IPS-NIHi7 (cell line): ENCODE results near the gene GPR161.
A peak's percentile ranks its signal among the peaks of the same experiment; 100 is the strongest.

Experiments
- DNase-seq: peaks from one replicate; pipeline ENCODE4 v3.0.0; 2012; ENCODE audit warnings: mixed read lengths; ENCODE audit errors: extremely low spot score

Gene GPR161

DNA sequence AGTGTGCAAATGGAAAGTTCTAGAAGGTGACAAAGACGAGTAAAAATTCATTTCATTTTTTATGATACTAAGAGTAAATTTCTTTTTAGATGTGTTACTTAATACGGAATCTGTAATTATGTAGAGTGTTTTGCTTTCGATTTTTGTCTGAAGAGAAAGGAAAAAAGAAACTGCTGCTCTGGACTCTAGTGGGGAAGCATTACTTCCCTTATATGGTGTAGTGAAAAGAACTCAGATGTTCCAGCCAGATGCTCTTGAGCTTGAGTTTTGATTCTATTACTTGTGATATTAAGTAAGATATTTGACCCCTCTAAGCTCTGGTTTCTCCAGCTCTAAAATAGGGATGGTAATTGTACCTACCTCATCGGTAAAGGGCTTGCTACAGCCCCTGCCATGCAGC lies 12.2 kb upstream of the GPR161 start:
- no peak for DNase-seq

DNA sequence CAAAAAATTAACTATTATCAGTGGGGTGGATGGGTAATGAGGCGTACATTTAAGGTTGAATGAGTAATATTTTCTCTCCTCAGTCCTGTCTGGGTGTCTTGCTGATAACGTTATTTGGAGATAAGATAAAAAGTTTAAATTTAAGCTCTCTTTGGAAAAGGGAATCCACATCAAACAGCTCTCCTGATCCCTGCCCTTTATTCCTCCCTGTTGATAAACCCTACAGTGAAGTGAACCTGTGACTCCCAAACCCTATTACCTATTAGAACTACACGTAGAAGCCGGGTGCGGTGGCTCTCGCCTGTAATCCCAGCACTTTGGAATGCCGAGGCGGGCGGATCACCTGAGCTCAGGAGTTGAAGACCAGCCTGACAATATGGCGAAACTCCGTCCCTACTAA lies 9.9 kb upstream of the GPR161 start:
- DNase-seq = no peak

DNA sequence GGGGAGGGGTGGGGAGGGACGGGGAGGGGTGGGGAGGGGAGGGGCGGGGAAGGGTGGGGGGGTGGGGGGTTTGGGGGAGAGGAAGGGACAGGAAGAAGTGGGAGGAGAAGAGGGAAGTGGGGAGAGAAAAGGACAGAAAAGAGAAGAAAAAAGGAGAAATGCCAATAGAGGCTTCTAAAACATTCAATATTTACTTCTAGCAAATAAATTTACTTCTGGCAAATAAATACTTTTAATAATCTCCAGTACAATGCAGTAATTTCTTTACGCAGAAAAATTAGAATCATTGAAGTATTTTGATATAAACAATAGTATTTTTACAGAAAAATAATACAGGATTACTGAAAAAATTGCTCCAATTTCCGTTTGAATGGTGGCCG lies 9.4 kb upstream of the GPR161 start:
- DNase-seq = no peak

DNA sequence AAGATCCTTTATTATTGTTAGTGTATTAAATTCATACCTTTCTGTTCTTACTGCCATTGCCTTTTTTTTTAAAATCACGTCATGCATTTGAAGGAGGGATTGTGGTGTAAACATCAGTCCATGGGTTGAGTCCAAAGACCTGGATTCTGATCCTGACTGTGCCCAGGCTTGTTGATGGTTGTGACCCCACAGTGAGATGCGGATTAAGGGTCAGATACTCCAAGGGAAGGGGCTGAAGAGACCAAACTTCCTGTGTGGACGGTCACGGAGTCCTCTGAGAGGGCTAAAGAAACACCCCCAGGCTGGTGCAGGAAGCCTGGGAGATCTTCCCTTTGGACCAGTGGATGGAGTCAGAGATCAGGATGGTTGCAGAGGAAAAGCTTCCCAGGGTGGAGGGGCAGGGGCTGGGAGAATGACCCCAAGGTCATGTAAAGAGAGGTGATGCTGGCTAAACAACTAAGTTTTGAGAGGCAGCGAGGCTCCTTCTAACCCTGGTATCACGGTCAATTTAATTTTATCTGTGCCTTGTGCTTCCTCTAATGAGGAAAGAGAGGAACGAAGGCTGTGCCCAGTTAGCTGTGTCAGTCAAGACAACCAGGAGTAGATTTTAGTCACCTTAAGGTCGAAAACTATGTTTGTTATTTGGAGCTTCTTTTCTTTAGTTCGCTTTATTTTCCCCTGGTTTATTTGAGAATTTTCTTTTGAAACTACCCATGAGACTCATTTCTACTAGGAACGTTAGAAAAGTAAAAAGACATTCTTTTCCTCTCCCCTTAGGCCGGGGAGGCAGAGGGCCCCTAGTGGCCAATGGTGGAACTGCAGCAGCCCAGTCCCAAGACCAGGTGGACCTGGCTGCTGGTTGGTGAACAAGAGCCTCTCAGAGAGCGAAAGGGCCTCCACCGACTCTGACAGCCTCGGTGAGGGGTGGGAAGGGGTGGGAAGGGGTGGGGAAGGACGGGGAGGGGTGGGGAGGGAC lies 8.7 kb upstream of the GPR161 start:
- DNase-seq = peak; percentile 96

DNA sequence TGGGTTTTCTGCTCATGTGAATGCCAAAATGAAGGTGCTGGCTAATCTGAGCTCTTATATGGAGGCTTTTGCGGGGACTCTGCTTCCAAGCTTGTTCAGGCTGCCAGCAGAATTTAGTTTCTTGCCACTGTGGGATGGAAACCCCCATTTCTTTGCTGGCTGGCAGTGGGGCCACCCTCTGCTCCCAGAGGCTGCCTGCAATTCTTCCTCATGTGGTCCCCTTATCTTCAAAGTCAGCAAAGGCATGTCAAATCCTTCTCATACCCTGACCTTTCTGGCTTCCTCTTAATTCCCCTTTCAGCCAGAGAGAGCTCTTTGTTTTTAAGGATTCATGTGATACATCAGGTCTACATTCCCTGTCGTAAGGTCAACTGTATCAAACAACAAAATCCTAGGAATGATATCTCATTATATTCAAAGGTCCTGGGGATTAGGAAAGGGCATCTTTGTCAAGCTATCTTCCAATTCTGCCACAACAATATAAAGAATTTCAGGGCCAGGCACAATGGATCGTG lies 5.2 kb upstream of the GPR161 start:
- DNase-seq = no peak

DNA sequence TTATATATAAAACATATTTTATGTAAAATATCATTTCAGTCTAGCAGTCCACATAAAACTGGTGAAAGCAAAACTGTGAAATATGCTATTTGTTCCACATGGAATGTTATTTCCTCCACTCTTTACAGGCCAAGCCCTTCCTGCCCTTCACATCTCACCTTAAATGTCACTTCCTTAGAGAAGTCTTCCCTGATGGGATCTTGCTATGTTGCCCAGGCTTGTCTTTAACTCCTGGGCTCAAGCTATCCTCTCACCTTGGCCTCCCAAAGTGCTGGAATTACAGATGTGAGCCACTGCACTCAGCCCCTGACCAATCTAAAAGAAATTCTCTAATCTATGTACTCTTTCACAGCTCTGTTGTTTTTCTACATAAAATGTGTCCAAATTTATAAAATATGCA lies 2.3 kb upstream of the GPR161 start:
- DNase-seq = no peak

DNA sequence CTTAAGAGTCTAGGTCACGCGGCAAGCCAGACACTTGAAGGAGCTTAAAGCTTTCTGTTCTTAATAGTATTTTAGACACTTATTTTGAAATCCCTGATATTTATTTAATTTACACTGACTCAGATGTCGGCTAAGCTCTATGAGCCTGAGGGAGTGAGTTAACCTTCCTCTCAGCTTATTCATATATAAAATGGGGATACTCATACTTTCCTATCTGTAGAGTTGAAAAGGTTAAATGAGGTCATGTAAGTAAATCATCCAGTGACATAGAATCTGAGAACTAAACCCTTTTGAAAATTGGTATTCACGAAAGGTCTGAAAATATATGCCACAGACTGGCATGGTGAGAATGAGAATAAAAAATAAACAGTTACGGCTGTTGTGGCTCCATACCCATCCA lies 1.4 kb upstream of the GPR161 start:
- DNase-seq = no peak

DNA sequence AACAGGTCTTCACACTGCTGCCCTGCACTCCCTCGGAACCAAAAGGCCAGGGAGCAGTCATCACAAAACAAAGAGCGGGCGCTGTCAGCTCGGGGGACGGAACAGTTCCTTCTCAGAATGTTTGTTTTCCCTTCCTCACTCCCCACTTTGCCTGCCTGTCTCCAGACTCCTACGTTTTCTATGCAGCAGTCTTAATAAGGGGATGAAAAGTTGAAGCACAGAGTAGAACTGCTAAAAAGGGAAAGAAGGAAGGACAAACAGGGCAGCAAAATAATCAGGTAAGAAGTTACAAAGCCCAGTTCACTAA lies 738 bp upstream of the GPR161 start:
- no peak for DNase-seq

DNA sequence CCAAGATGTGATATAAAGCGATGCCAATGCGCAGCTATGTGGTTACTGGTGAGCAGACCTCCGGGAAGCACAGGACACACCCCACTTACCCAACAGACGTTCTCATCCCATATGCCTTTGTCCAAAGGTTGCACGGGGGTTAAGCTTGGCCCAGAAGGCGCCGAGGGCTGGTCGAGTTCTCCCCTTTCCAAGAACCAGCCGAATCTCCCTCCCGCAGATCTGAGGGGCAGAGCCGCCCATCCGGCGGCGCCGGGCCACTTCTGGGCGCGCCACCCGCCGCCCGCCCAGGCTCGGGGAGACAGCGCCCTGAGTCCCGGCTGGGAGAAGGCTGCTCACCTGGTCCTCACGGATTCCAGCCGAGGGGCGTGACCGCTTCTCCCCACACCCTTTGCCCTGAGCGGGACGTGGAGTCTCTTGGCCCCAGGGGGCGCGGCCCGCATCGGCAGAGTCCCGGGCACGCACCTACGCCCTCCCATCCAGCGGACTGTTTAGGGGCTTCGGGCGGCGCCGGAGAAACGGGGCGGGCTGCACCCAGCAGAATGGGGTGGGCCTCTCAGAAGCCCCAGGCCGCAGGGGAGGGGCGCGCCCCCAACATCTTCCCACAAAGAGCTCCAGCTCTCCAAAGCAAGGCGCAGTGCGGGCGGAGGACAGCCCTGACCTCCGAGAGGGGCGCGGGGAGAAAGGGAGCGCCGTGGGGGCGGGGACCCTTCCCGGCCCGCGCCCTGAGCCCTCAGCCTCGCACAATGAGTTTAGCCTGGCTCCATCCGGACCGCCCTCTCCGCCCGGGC lies 615 bp downstream of the GPR161 start:
- no peak for DNase-seq

DNA sequence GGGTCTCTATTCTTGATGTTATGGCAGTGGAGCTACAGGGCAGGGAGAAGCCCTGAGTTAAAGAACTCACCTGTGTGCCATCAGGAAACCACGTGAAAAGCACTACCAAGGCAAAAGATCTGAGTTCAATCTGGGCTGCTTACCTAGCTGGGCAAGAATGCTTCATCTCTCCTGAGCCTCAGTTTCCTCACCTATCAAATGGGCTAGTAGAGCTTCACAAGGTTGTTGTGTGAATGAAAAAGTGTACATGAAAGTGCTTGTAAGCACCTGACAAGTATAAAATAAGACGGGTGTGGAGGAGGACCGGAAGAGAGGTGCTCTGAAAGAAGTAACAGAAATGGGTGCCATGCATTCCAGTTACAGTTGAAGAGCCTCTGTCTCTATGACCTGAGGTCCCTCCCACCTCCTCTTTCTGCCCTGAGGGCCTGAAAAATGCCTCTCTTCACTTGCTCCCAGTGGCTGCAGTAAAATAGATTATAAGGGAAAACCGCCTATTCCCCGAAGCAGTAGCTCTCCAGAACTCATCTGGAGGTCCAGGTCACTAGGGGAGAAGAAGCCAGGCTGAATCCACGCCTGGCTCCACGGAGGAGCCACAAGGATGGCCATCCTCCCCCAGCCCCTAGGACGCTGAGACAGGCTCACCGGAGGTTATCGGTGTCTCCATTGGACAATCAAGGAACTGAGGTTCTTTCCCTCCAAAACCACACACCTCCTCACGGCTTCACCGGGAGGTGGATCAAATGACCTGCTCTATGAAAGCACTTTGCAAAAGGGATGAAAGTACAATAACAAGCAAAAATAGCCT lies 1.4 kb downstream of the GPR161 start:
- no peak for DNase-seq

DNA sequence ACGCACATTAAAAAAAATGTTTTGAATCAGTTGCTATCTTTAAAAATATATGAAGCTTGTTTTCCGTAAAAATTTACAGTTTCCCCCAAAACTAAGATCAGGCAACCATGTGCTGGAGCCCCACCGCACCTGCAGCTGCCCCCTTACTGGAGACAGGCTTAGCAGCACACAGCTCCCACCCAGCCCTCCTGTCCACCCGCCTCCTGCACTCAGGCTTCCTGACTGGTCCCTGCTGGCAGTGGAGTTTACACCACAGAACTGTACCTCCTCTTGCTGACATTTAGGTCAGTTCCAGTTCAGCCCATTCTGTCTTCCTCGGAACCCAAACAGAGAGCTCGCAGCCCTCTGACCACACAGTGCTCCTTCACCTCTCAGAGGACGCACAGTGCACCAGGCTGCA lies 2.1 kb downstream of the GPR161 start:
- no peak for DNase-seq

DNA sequence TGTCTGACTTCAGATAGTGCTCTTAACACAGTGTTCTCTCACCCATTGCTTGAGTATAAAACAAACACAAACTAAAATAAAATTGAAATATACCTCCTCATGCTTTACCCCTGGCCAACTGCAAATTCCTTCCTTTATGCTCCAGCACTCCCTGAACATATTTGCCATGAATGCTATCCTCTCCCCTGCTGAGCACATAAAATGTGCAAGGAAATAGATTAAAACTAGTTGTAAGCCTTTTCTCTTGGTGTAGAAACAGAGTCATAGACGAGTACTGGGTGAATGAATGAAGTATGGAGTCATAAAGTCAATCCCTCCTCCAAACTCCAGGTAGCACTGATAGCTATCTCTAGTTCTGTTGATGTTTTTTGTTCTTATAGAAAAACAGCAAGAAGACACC lies 2.6 kb downstream of the GPR161 start:
- DNase-seq = no peak

DNA sequence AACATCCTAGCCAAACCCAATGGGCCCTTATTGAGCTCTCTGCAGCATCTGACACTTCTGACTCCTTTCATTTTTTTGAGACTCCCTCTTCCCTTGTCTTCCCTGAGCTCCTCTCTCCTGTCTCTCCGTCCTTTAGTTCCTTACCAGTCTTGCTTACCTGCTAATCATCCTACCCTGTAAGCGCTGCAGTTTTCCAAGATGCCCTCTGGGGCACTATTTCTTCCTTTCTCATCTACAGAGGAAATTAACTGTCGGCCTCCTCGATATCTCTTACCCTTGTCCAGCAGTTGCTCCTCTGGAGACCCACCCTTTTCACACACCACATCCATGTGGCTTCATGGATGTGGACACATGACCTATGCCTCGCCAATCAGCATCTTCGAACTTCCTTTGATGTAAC lies 6.8 kb downstream of the GPR161 start:
- no peak for DNase-seq

DNA sequence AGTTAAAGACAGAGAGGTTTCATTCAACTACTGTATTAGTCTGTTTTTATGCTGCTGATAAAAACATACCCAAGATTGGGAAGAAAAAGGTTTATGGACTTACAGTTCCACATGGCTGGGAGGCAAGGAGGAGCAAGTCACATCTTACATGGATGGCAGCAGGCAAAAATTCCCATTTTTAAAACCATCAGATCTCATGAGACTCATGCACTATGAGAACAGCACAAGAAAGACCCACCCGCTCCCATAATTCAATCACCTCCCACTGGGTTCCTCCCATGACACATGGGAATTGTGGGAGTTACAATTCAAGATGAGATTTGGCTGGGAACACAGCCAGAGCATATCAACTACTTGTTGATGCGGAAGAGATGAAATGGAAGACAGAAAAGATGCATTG lies 9.2 kb downstream of the GPR161 start:
- no peak for DNase-seq

DNA sequence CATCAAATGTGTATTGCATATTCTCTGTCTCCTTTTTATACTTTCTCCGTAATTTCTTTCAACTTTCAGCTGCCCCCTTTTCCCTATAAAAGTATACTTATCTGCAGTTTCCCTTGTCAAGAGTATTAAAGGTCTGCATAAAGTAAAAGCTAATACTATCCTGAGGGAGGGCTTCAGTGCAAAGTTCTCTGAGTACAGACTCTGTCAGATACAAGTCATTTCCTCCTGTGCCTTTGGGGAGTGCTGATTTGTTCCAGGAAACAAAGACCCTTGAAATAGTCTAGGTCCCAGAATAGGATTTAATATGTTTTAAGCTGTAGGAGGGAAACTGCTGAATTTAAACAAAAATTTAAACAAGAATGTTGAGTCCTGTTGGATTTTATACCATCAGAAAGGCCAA lies 11.7 kb downstream of the GPR161 start:
- DNase-seq = no peak

DNA sequence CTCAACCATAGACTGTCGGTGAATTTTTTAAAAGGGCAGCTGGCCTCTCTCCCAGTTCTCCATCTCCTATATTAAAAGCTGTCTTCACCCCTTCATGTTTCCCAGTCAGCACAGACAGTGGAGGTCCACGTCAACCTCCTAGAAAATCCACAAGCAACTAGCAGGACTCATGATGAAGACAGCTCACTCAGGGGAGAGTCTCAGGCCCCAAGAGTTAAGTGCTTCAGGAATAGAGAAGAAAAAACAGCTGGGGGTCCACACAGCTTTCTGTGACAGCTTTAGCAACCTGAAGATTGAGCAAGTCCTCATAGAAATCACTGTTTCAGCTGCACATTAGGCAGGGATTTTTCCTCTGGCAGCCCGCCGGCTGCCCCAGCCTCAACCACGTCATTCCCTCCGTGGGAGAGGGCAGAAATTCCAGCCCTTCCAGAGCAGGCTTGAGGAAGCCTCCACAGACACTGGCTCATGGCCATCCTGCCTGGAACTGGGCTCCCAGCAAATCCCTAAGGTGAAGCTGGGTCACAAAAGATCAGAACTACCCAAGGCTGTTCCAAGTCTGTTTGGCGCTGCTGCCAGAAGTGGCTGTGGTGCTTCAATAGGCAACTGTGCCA lies 15.2 kb downstream of the GPR161 start:
- no peak for DNase-seq

DNA sequence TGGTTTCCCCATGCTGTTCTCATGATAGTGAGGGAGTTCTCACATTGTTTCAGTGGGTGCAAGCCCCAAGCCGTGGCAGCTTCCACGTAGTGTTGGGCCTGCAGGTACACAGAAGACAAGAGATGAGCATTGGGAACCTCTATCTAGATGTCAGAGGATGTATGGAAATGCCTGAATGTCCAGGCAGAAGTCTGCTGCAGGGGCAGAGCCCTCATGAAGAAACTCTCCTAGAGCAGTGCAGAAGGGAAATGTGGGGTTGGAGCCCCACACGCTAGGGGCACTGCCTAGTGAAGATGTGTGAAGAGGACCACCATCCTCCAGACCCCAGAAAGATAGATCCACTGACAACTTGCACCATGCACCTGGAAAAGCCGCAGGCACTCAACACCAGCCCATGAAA lies 17.0 kb downstream of the GPR161 start:
- DNase-seq = no peak

DNA sequence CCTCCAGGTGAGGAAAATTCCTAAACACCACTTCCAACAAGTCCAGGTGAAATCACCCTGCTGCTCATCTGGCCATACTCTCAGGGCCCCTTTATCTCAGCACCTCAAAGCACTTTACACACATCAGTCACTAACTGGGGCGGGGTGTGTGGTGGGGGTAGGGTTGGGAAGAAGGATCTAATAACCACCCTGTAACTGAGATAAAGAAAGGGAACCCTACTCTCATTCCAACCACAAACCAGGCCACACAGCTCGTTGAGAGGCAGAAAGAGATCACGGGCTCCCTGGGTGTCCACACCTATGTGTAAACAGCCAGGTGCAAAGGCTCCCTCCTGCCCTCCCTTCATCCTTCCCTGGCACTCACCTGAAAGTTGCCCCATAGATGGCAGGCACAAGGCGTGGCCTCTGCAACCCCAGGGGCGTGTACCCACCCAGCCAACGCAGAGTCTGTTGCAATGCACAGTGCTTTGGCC lies 20.4 kb downstream of the GPR161 start:
- DNase-seq = no peak

DNA sequence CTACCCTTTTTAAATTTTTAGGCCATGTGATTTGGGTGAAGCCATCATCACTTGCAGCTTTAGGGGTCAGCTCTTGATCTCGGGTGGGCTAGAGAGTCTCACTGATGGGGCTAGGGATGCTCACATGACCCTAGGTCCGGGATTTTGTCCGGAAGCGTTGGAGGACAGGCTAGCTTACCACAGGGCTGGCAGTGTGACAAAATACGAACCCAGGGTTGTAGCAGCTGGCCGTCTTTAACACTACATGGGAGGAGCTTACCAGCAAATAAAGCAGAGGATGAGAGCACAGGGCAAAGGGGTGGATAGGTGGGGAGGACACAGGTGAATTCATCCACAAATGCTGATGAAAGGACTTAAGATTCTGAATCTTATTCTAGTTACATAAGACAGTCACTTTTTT lies 21.9 kb downstream of the GPR161 start:
- DNase-seq = no peak

DNA sequence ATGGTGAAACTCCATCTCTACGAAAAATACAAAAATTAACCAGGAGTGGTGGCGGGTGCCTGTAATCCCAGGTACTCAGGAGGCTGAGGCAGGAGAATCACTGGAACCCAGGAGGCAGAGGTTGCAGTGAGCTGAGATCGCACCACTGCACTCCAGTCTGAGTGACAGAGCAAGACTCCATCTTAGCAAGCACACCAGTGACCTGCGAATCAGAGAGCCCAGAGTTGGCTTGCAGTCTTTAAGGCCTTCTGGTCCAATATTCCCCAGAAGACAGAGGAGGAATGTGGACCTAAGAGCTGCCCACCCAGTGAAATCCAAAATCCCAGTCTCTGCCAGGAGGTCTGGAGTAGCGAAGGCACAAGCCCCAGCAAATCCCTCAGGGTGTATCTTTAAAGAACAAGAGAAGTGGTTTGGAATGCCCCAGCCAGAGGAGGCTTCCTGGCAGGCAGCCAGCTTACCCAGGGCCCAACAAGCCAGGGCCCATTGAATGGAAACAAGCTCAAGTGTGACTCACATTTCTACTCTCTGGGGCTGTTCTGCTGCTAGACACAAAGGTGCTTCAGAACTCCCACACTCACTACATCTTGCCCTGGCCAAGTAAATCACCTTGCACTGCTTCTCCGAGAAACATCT lies 23.9 kb downstream of the GPR161 start:
- peak; percentile 34 for DNase-seq

DNA sequence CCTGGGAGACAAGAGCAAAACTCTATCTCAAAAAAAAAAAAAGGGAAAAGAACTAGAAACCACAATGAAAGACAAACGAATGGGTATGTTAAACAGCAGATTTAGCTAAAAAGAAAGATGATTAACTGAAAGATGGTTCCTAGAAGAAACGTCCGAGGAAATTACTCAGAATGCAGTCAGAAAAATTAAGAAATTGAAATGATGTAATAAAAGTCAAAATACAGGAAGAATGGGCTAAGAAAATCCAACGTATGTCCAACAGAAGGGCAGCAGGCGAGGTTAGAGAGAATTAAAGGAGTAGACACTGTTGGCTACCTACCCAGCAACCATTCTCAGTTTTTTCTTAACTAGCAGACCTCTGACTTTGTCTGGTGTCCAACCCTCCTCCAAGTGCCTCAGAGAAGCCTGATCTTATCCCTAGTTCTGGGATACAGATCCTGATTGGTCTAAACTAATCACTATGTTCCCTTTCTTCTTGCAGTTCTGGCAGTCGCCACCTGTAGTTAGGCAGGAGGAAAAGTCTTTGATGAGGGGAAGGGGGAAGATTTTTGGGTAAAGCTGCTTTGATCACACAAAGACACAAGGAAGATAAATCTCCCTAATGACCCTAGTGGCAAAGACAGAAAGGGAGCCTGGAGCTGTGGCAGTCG lies 25.7 kb downstream of the GPR161 start:
- DNase-seq = peak; percentile 70
